ENCODE results near the gene CIC. TPM values are rescaled to one million over a fixed set of nuclear protein-coding genes. Genes with fewer than 3 reads are reported as not detected.

Gene CIC
- total RNA-seq, 2 experiments from 2014 or later, result 43.8 to 50.4 TPM

DNA sequence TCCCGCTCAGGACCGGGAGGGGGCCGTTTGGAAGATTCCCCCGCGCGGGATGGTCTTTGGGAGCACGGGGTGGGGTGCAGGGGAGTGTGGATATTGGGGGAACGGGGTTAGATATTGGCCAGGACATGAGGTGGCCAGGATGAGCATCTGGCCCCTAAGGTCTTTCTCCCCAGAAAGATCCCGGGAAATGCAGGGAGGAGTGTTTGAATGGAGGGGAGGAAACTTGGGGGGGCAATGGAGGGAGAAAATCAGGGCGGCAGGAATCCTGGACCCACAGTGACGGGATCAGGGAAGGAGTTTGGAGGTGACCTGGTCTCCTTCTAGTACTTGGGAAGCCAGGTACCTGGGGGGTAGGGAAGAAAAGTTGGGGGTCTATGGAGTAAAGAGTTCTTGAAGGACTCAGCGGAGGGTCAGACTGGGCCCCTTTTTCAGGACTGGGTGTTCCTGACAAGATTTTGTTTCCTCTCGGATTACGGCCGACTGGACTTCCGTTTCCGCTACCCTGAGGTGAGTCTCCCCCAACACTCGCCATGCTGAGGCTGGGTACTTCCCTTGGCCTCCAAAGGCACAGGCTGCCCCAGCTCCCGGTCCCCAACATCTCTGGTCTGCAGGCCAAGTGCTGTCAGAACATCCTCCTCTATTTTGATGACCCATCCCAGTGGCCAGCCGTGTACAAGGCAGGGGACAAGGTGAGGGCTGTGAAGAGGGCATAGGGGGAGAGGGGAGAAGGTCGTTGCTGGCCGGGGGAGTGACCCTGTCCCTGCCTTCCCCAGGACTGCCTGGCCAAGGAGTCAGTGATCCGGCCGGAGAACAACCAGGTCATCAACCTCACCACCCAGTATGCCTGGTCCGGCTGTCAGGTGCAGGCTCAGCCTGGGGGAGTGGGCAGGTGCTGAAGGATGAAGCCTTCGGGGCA, 45.0 kb downstream of the CIC start:
- H3K9me3 Mint-ChIP-seq, result no peaks in the 10 kb centered on the region
- H3K36me3 Mint-ChIP-seq, result no peaks in the 10 kb centered on the region
- peaks cover 16% of the 10 kb centered on the region for H3K4me1 Mint-ChIP-seq
- H3K4me3 Mint-ChIP-seq, result peak overlapping the region; percentile 54
- H3K27me3 Mint-ChIP-seq, result peaks cover 46% of the 10 kb centered on the region
- H3K27ac Mint-ChIP-seq, result no peak overlapping the region
- DNase-seq, result no peak

- no peaks in the 10 kb centered on the region for H3K9me3 Mint-ChIP-seq
- no peaks in the 10 kb centered on the region for H3K36me3 Mint-ChIP-seq
- peaks cover 46% of the 10 kb centered on the region for H3K27me3 Mint-ChIP-seq
- no peak overlapping the region for H3K4me3 Mint-ChIP-seq
- H3K4me1 Mint-ChIP-seq, result peaks cover 16% of the 10 kb centered on the region
- no peak overlapping the region for H3K27ac Mint-ChIP-seq
- DNase-seq, result no peak
Observed at GRCh38 chr19:42315024-42315423, 46.0 kb downstream of the CIC start.

DNA sequence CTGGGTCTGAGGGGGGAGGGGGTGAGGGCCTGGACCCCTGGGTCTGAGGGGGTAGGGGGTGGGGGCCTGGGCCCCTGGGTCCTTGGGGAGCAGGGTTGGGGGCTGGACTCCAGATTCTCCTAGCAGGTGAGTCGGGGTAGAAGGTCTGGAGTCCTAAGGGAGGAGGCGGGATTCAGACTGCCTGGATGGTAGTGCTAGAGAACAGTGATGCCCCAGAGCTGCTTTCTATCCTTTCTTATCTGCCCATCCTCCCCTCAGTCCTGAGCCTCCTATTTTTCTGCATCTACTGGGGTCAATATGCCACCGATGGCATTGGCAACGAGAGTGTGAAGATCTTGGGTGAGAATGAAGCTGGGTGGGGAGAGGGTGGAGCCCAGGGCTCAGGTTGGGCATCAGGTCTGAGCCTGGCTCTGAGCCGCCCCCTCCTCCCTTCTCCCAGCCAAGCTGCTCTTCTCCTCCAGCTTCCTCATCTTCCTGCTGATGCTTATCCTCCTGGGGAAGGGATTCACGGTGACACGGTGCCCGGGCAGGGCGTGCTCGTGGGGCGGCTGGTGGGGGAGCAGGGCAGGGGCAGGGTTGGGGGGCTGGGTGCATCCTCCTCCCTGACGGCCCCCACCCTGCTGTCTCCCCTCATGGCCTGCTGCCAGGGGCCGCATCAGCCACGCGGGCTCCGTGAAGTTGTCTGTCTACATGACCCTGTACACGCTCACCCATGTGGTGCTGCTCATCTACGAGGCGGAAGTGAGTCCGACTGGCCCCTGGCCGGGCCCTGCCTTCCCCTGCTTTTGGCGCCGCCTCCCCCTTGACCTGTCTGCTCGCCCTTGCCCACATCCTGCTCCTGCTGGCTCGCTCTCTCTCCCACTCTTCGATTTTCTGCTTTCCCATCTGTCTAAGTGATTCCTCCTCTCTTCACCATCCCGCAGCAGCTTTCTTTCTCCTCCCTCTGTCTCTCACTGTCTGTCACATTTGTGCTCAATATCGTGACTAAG, 47.5 kb downstream of the CIC start:
- DNase-seq, result no peak
- Mint-ChIP-seq H3K36me3 (no peaks in the 10 kb centered on the region), H3K4me3 (peak overlapping the region; percentile 44), H3K27me3 (peaks cover 37% of the 10 kb centered on the region), H3K9me3 (no peaks in the 10 kb centered on the region), H3K4me1 (peaks cover 16% of the 10 kb centered on the region), H3K27ac (no peak overlapping the region)

DNA sequence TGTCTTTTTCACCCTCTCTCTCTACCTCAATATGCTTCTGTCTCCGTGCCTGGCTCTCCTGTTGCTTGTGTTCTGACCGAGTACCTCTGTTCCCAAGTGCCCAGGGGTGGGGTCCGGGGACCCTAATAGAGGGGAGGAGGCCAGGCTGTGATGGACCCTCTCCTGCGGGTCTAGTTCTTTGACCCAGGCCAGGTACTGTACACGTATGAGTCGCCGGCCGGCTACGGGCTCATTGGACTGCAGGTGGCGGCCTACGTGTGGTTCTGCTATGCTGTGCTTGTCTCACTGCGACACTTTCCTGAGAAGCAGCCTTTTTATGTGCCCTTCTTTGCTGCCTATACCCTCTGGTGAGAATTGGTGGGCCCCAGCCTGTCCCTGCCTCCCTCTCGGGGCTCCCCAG, 48.5 kb downstream of the CIC start:
- Mint-ChIP-seq H3K27ac (no peak overlapping the region), H3K9me3 (no peaks in the 10 kb centered on the region), H3K4me1 (peaks cover 14% of the 10 kb centered on the region), H3K27me3 (peaks cover 27% of the 10 kb centered on the region), H3K36me3 (no peaks in the 10 kb centered on the region), H3K4me3 (no peak overlapping the region)
- no peak for DNase-seq

DNA sequence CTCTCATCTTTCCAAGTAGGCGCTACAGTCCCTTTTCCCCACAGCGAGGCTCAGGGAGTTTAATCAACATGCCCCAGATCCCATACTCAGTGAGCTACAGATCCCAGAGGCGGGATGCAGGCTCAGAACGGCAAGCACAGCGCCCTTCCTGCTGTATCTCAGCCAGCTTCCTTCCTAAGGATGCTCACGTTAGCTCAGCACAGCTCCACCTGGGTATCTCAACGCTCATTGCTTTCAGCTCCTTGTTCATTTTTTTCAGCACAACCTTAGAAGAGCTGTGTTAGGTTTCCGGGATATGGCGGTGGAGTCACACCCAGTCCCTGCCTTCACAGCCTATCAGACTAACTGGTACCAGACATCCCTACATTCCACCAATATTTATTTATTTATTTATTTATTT, 53.3 kb downstream of the CIC start:
- H3K27me3 Mint-ChIP-seq, result peaks cover 18% of the 10 kb centered on the region
- no peaks in the 10 kb centered on the region for H3K36me3 Mint-ChIP-seq
- H3K4me3 Mint-ChIP-seq, result no peak overlapping the region
- DNase-seq, result no peak
- peaks cover 14% of the 10 kb centered on the region for H3K4me1 Mint-ChIP-seq
- no peaks in the 10 kb centered on the region for H3K9me3 Mint-ChIP-seq
- no peak overlapping the region for H3K27ac Mint-ChIP-seq

- peaks cover 14% of the 10 kb centered on the region for H3K4me1 Mint-ChIP-seq
- H3K4me3 Mint-ChIP-seq, result peak overlapping the region; percentile 34
- H3K27ac Mint-ChIP-seq, result no peak overlapping the region
- DNase-seq, result no peak
- H3K36me3 Mint-ChIP-seq, result no peaks in the 10 kb centered on the region
- H3K27me3 Mint-ChIP-seq, result peaks cover 18% of the 10 kb centered on the region
- no peaks in the 10 kb centered on the region for H3K9me3 Mint-ChIP-seq
Observed at GRCh38 chr19:42323473-42323851, 54.4 kb downstream of the CIC start.

- H3K27ac Mint-ChIP-seq, result no peak overlapping the region
- no peaks in the 10 kb centered on the region for H3K9me3 Mint-ChIP-seq
- peaks cover 18% of the 10 kb centered on the region for H3K27me3 Mint-ChIP-seq
- no peaks in the 10 kb centered on the region for H3K36me3 Mint-ChIP-seq
- no peak overlapping the region for H3K4me3 Mint-ChIP-seq
- peak; percentile 30 for DNase-seq
- peaks cover 14% of the 10 kb centered on the region for H3K4me1 Mint-ChIP-seq
Observed at GRCh38 chr19:42323852-42324654, 55.0 kb downstream of the CIC start.

- Mint-ChIP-seq H3K27ac (peak overlapping the region; percentile 55), H3K4me1 (peaks cover 16% of the 10 kb centered on the region), H3K36me3 (no peaks in the 10 kb centered on the region), H3K27me3 (peaks cover 18% of the 10 kb centered on the region), H3K4me3 (peak overlapping the region; percentile 86), H3K9me3 (no peaks in the 10 kb centered on the region)
- DNase-seq, result no peak
Observed at GRCh38 chr19:42324655-42325307, 55.7 kb downstream of the CIC start.

DNA sequence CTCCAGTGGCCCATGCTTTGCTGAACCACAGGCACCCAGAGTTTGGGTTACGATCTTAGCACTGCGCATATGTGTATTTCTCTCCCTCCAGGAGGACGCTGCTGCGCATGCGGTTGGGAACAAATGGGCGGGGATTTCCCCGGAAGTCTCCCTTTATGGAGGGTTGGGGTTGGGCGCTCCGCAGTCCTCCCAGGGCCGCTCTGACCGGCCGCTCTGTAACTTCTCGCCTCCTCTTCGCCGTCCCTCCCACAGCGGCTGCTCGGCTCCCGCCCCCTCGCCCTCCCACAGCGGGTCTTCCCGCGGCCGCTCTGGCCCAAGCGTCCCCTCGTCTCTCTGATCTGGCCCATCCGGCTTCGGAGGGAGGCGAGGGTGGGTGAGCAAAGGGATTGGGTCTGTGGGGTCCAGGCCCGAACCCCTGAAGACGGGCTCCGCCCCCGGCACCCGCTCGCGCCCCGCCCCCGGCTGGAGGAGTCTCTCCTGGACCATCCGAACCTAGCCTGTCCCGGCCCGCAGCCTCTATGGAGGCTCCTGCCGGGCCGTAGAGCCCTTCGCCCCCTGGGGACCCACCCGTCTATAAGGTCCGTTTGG, 56.4 kb downstream of the CIC start, which contains the start of gene MEGF8:
Gene MEGF8, plus strand, starts transcription at position 328 of the 588 bp plus-strand sequence. CDS start 609 bp downstream, outside the sequence.
- Mint-ChIP-seq H3K4me1 (peaks cover 16% of the 10 kb centered on the region), H3K36me3 (no peaks in the 10 kb centered on the region), H3K27ac (peak within 1 kb of the TSS; percentile 69), H3K27me3 (peaks cover 18% of the 10 kb centered on the region), H3K9me3 (no peaks in the 10 kb centered on the region), H3K4me3 (peak within 1 kb of the TSS; percentile 86)
- DNase-seq, result peak; percentile 98

DNA sequence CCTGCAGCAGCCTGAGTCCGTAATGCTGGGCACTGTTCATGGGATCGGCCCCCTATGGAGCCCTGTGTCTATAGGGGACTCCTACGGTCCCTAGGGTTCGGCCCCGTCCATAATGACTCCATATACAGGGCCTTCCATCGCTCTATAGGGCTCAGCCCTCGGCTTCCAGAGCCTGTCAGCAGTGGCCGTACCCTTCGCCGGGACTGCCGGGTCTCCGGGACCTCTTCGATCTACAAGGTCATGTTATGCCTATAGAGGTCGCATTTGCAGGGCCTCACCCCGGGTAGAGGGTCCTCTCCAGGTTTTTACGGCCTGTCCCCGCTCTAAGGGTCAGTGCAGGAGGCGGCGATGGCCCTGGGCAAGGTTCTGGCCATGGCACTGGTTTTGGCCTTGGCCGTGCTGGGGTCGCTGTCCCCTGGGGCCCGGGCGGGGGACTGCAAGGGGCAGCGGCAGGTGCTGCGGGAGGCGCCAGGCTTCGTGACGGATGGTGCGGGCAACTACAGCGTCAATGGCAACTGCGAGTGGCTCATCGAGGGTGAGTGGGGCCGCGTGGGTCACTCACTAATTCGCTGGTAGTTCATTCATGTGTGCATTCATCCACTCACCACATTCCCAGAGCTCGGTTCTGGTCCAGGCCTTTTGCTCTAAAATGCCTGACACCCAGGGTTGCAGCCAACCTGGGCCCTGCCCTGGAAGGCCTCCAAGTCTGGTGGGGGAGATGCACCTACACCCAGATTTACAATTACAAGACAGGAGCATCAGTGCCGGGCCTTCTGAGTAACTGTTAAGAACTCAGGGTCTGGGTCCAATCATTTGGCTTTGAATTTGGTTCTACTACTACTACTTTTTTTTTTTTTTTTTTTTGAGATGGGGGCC, 57.1 kb downstream of the CIC start:
- H3K36me3 Mint-ChIP-seq, result no peaks in the 10 kb centered on the region
- peaks cover 18% of the 10 kb centered on the region for H3K27me3 Mint-ChIP-seq
- peaks cover 16% of the 10 kb centered on the region for H3K4me1 Mint-ChIP-seq
- no peaks in the 10 kb centered on the region for H3K9me3 Mint-ChIP-seq
- peak overlapping the region; percentile 86 for H3K4me3 Mint-ChIP-seq
- peak overlapping the region; percentile 69 for H3K27ac Mint-ChIP-seq
- peak; percentile 44 for DNase-seq

DNA sequence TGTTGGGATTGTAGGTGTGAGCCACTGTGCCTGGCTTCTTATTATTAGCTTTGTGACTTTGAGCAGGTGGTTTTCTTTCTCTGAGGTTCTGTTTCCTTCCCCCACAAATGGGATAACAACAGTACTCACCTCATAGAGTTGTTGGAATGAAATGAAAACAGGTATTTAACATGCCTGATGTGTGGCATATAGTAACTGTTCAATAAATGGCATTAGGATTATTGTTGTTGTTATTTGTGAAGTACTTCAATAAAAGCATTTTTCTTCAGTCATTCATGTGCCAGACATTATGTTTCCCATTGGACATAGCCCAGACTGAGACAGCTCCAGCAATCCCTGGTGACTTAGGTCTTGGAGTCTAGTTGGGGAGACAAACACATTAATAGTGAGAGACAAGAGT, 57.9 kb downstream of the CIC start:
- Mint-ChIP-seq H3K4me3 (peak overlapping the region; percentile 86), H3K27ac (no peak overlapping the region), H3K27me3 (peaks cover 18% of the 10 kb centered on the region), H3K36me3 (no peaks in the 10 kb centered on the region), H3K9me3 (no peaks in the 10 kb centered on the region), H3K4me1 (peaks cover 16% of the 10 kb centered on the region)
- no peak for DNase-seq

- no peaks in the 10 kb centered on the region for H3K36me3 Mint-ChIP-seq
- H3K9me3 Mint-ChIP-seq, result no peaks in the 10 kb centered on the region
- no peak overlapping the region for H3K27ac Mint-ChIP-seq
- DNase-seq, result no peak
- H3K4me1 Mint-ChIP-seq, result peaks cover 16% of the 10 kb centered on the region
- no peak overlapping the region for H3K4me3 Mint-ChIP-seq
- peaks cover 18% of the 10 kb centered on the region for H3K27me3 Mint-ChIP-seq
Observed at GRCh38 chr19:42327381-42327780, 58.3 kb downstream of the CIC start.

- peaks cover 13% of the 10 kb centered on the region for H3K27me3 Mint-ChIP-seq
- no peaks in the 10 kb centered on the region for H3K9me3 Mint-ChIP-seq
- H3K4me3 Mint-ChIP-seq, result no peak overlapping the region
- no peak overlapping the region for H3K27ac Mint-ChIP-seq
- no peak for DNase-seq
- no peaks in the 10 kb centered on the region for H3K36me3 Mint-ChIP-seq
- H3K4me1 Mint-ChIP-seq, result peaks cover 16% of the 10 kb centered on the region
Observed at GRCh38 chr19:42328106-42328505, 59.1 kb downstream of the CIC start.
